H9 (cell line): Measurements from ENCODE around the gene EQTN. TPM values are rescaled to one million over a fixed set of nuclear protein-coding genes. Genes with fewer than 3 reads are reported as not detected.

Experiments used
- DNase-seq: peaks from one replicate; pipeline ENCODE4 v3.0.0-alpha.2; 2017
- H2AFZ ChIP-seq: one replicate; pipeline ENCODE4 v1.6.1; 2013; ENCODE audit warnings: mild to moderate bottlenecking, low read length, control low read depth, moderate library complexity
- H2AK5ac ChIP-seq: 2 replicates; pipeline ENCODE4 v1.6.1; 2013; ENCODE audit warnings: low read length, control low read depth, mixed read lengths; ENCODE audit not compliant: insufficient read length
- H2BK120ac ChIP-seq: one replicate; pipeline ENCODE4 v1.6.1; 2013; ENCODE audit warnings: low read depth, mild to moderate bottlenecking, low read length, control low read depth, inconsistent platforms; ENCODE audit not compliant: poor library complexity, severe bottlenecking
- H2BK12ac ChIP-seq: 2 replicates; pipeline ENCODE4 v1.6.1; 2013; ENCODE audit warnings: low read length, control low read depth, mixed read lengths, low read depth; ENCODE audit not compliant: insufficient read length
- H2BK15ac ChIP-seq: 2 replicates; pipeline ENCODE4 v1.6.1; 2013; ENCODE audit warnings: low read depth, low read length, control low read depth
- H2BK20ac ChIP-seq: one replicate; pipeline ENCODE4 v1.6.1; 2013; ENCODE audit warnings: low read depth, mild to moderate bottlenecking, low read length, control low read depth, inconsistent platforms; ENCODE audit not compliant: poor library complexity, severe bottlenecking
- H2BK5ac ChIP-seq: 2 replicates; pipeline ENCODE4 v1.6.1; 2013; ENCODE audit warnings: low read length, control low read depth, mixed read lengths; ENCODE audit not compliant: insufficient read length
- H3K14ac ChIP-seq: 2 replicates; pipeline ENCODE4 v1.6.1; 2013; ENCODE audit warnings: low read length, control low read depth; ENCODE audit not compliant: insufficient read depth
- H3K18ac ChIP-seq: 2 replicates; pipeline ENCODE4 v1.6.1; 2013; ENCODE audit warnings: low read depth, mild to moderate bottlenecking, mixed read lengths, low read length, control low read depth; ENCODE audit not compliant: insufficient read length
- H3K23ac ChIP-seq: 2 replicates; pipeline ENCODE4 v1.6.1; 2013; ENCODE audit warnings: low read length, control low read depth, mixed read lengths, low read depth; ENCODE audit not compliant: insufficient read length
- H3K23me2 ChIP-seq: 2 replicates; pipeline ENCODE4 v1.6.1; 2013; ENCODE audit warnings: low read depth, mild to moderate bottlenecking, mixed read lengths, low read length, control low read depth; ENCODE audit not compliant: insufficient read length, poor library complexity, severe bottlenecking
- H3K27ac ChIP-seq: 2 replicates; pipeline ENCODE4 v1.5.1; 2013; ENCODE audit warnings: low read length, control low read depth, mixed read lengths, low read depth; ENCODE audit not compliant: insufficient read length
- H3K27me3 ChIP-seq: 2 replicates; pipeline ENCODE4 v1.6.1; 2013; ENCODE audit warnings: low read length, control low read depth, inconsistent platforms; ENCODE audit not compliant: insufficient read depth
- H3K4ac ChIP-seq: 2 replicates; pipeline ENCODE4 v1.6.1; 2013; ENCODE audit warnings: low read depth, mild to moderate bottlenecking, control low read depth, inconsistent platforms, low read length, moderate library complexity
- H3K4me1 ChIP-seq: 2 replicates; pipeline ENCODE4 v1.6.1; 2013; ENCODE audit warnings: low read length, control low read depth, inconsistent platforms; ENCODE audit not compliant: insufficient read depth
- H3K4me2 ChIP-seq: 2 replicates; pipeline ENCODE4 v1.6.1; 2013; ENCODE audit warnings: low read length, control low read depth, mixed read lengths; ENCODE audit not compliant: insufficient read length, insufficient read depth
- H3K56ac ChIP-seq: 2 replicates; pipeline ENCODE4 v1.6.1; 2013; ENCODE audit warnings: low read depth, mild to moderate bottlenecking, mixed read lengths, low read length, control low read depth; ENCODE audit not compliant: insufficient read length
- H3K79me1 ChIP-seq: 2 replicates; pipeline ENCODE4 v1.6.1; 2013; ENCODE audit warnings: low read depth, mild to moderate bottlenecking, moderate library complexity, low read length, control low read depth, inconsistent platforms; ENCODE audit not compliant: insufficient read depth, poor library complexity, severe bottlenecking
- H3K79me2 ChIP-seq: 2 replicates; pipeline ENCODE4 v1.6.1; 2013; ENCODE audit warnings: low read length, control low read depth, inconsistent platforms; ENCODE audit not compliant: insufficient read depth
- H3K9ac ChIP-seq: 2 replicates; pipeline ENCODE4 v1.6.1; 2013; ENCODE audit warnings: low read length, control low read depth, mixed read lengths; ENCODE audit not compliant: insufficient read length; ENCODE audit errors: extremely low read depth
- H3K9me3 ChIP-seq: one replicate; pipeline ENCODE4 v1.6.1; 2013; ENCODE audit warnings: low read depth, low read length, inconsistent platforms; ENCODE audit not compliant: control insufficient read depth
- H3T11ph ChIP-seq: one replicate; pipeline ENCODE4 v1.6.1; 2013; ENCODE audit warnings: mild to moderate bottlenecking, low read length, control low read depth, inconsistent platforms
- H4K20me1 ChIP-seq: one replicate; pipeline ENCODE4 v1.6.1; 2013; ENCODE audit not compliant: control insufficient read depth, insufficient read length, insufficient read depth
- H4K5ac ChIP-seq: 2 replicates; pipeline ENCODE4 v1.6.1; 2013; ENCODE audit warnings: low read depth, mild to moderate bottlenecking, mixed read lengths, low read length, control low read depth; ENCODE audit not compliant: insufficient read length
- H4K8ac ChIP-seq: replicated peaks from 2 replicates; pipeline ENCODE4 v1.6.1; 2013; ENCODE audit warnings: low read length, control low read depth, mixed read lengths, low read depth; ENCODE audit not compliant: insufficient read length
- H4K91ac ChIP-seq: 2 replicates; pipeline ENCODE4 v1.6.1; 2013; ENCODE audit warnings: low read depth, mild to moderate bottlenecking, moderate library complexity, mixed read lengths, low read length, control low read depth; ENCODE audit not compliant: insufficient read length
- H3K27ac Mint-ChIP-seq, 3 experiments: 2 replicates in 2 of 3; 3 replicates in 1 of 3; pipeline ENCODE4 v1.8.0; 2020 to 2021; ENCODE audit warnings: mixed read lengths in 3 of 3, mild to moderate bottlenecking in 1 of 3, moderate library complexity in 1 of 3
- H3K27me3 Mint-ChIP-seq: 2 replicates; pipeline ENCODE4 v1.8.0; 2021; ENCODE audit warnings: low read depth, mild to moderate bottlenecking, moderate library complexity, mixed read lengths
- H3K36me3 Mint-ChIP-seq, 3 experiments: 2 replicates in 2 of 3; 3 replicates in 1 of 3; pipeline ENCODE4 v1.8.0; 2020 to 2021; ENCODE audit warnings: low read depth in 3 of 3, mixed read lengths in 3 of 3; ENCODE audit not compliant: insufficient read depth in 1 of 3
- H3K4me1 Mint-ChIP-seq, 2 experiments: 2 replicates each; pipeline ENCODE4 v1.8.0; 2020; ENCODE audit warnings: mixed read lengths in 2 of 2
- H3K4me3 Mint-ChIP-seq, 2 experiments: 2 replicates in 1 of 2; 3 replicates in 1 of 2; pipeline ENCODE4 v1.8.0; 2020 to 2021; ENCODE audit warnings: mild to moderate bottlenecking in 2 of 2, mixed read lengths in 2 of 2, moderate library complexity in 1 of 2
- H3K9me3 Mint-ChIP-seq, 2 experiments: 2 replicates in 1 of 2; 3 replicates in 1 of 2; pipeline ENCODE4 v1.8.0; 2020; ENCODE audit warnings: mild to moderate bottlenecking in 2 of 2, mixed read lengths in 2 of 2, moderate library complexity in 1 of 2
- total RNA-seq: library from RNA; stranded (reverse); gene quantifications from 2 replicates; pipeline ENCODE4 v1.2.1, GENCODE V29; 2021
- TF ChIP-seq, protein P1 (sequence below): fragments of 200-600 bp; sonication (generic); conservative IDR thresholded peaks from 3 replicates; pipeline ENCODE4 v1.8.0; 2021; ENCODE audit warnings: antibody characterized with exemption, mild to moderate bottlenecking

EQTN gene
- total RNA-seq, 1 experiment from 2014 or later: not detected

- Histone ChIP-seq H4K20me1 (no peaks in the 10 kb centered on the region), H3K79me2 (no peaks in the 10 kb centered on the region), H3K27ac (no peak overlapping the region), H2AK5ac (no peak overlapping the region), H4K91ac (no peak overlapping the region), H4K5ac (no peak overlapping the region), H3K79me1 (no peaks in the 10 kb centered on the region), H3T11ph (no peak overlapping the region), H3K9me3 (no peaks in the 10 kb centered on the region), H3K27me3 (no peaks in the 10 kb centered on the region), H2BK5ac (no peak overlapping the region), H3K4me1 (peaks cover 2% of the 10 kb centered on the region; the same call in 1 of the 2 replicates), H3K14ac (no peak overlapping the region), H2AFZ (no peak overlapping the region), H3K23me2 (no peaks in the 10 kb centered on the region), H2BK120ac (no peak overlapping the region), H2BK20ac (no peak overlapping the region), H2BK15ac (no peak overlapping the region), H4K8ac (no peak overlapping the region), H2BK12ac (no peak overlapping the region), H3K4ac (no peak overlapping the region), H3K56ac (no peak overlapping the region), H3K4me2 (no peak overlapping the region), H3K23ac (no peak overlapping the region), H3K18ac (no peak overlapping the region), H3K9ac (no peak overlapping the region)
- TF ChIP-seq, protein P1, sequence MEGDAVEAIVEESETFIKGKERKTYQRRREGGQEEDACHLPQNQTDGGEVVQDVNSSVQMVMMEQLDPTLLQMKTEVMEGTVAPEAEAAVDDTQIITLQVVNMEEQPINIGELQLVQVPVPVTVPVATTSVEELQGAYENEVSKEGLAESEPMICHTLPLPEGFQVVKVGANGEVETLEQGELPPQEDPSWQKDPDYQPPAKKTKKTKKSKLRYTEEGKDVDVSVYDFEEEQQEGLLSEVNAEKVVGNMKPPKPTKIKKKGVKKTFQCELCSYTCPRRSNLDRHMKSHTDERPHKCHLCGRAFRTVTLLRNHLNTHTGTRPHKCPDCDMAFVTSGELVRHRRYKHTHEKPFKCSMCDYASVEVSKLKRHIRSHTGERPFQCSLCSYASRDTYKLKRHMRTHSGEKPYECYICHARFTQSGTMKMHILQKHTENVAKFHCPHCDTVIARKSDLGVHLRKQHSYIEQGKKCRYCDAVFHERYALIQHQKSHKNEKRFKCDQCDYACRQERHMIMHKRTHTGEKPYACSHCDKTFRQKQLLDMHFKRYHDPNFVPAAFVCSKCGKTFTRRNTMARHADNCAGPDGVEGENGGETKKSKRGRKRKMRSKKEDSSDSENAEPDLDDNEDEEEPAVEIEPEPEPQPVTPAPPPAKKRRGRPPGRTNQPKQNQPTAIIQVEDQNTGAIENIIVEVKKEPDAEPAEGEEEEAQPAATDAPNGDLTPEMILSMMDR: no peak
- DNase-seq: no peak
- Mint-ChIP-seq H3K9me3 (peaks cover 0 to 5% of the 10 kb centered on the region in 2 experiments; a peak in 2 of 5 replicates), H3K27me3 (no peaks in the 10 kb centered on the region), H3K36me3 (no peaks in the 10 kb centered on the region; a peak in 1 of 7 replicates), H3K27ac (no peak overlapping the region), H3K4me1 (peaks cover 2 to 3% of the 10 kb centered on the region in 2 experiments; a peak in 2 of 4 replicates), H3K4me3 (no peak overlapping the region)
These were observed 48.2 kb downstream of the EQTN start for GRCh38 chr9:27248702-27249101.
